ENCODE data around the gene RETNLB. TPM values are rescaled to one million over a fixed set of nuclear protein-coding genes. Genes with fewer than 3 reads are reported as not detected.

RETNLB gene
- total and polyA plus RNA-seq, 2 donors (not counting 1 experiment from before 2014, with no cell fraction given) = not detected

GRCh38 chr3:108767253-108767652, 10.0 kb upstream of the RETNLB start:
- Histone ChIP-seq H3K27ac (ENCODE audit: low read length in 2 of 2) (no peak overlapping the region), H2AFZ (ENCODE audit: insufficient read depth, low read depth, low read length, poor library complexity, severe bottlenecking) (no peak overlapping the region), H3K27me3 (replicated peaks in 1 of 4; ENCODE audit: control extremely low read depth in 1 of 4, control insufficient read depth in 3 of 4, insufficient read depth in 4 of 4, low read length in 3 of 4) (no peaks in the 10 kb centered on the region), H3K9ac (ENCODE audit: low read length) (no peak overlapping the region), H3K4me3 (ENCODE audit: control extremely low read depth in 1 of 5, extremely low read depth in 1 of 5, insufficient read depth in 1 of 5, low read depth in 2 of 5, low read length in 4 of 5) (no peak overlapping the region), H3K4me2 (replicated peaks; ENCODE audit: low read depth, low read length, poor library complexity, severe bottlenecking) (no peak overlapping the region), H3K9me3 (ENCODE audit: control extremely low read depth in 1 of 3, control insufficient read depth in 2 of 3, insufficient read depth in 1 of 3, low read length in 2 of 3) (no peaks in the 10 kb centered on the region), H3K36me3 (replicated peaks in 1 of 2; ENCODE audit: control extremely low read depth in 1 of 2, control insufficient read depth in 1 of 2, extremely low read depth in 1 of 2, insufficient read depth in 2 of 2, low read length in 1 of 2) (no peaks in the 10 kb centered on the region), H4K20me1 (ENCODE audit: control insufficient read depth, insufficient read depth, low read length, poor library complexity, severe bottlenecking) (no peaks in the 10 kb centered on the region), H3K79me2 (ENCODE audit: control insufficient read depth, insufficient read depth, low read length) (no peaks in the 10 kb centered on the region), H3K4me1 (ENCODE audit: control insufficient read depth in 2 of 2, insufficient read depth in 2 of 2, low read length in 2 of 2) (no peaks in the 10 kb centered on the region)
- no peaks in the 10 kb centered on the region for H3K4me1 Mint-ChIP-seq
- no peak for ATAC-seq (ENCODE audit: low read depth)
- no peak overlapping the region for H3K4me3 Mint-ChIP-seq
- no peaks in the 10 kb centered on the region for H3K9me3 Mint-ChIP-seq (ENCODE audit: insufficient read depth)
- peaks cover 8% of the 10 kb centered on the region for H3K27me3 Mint-ChIP-seq
- ChIA-PET CTCF (interaction anchor here (0.8 kb wide), 1 partner anchor 13 kb away, joined by 3 read pairs; no protein-coding TSS in a partner anchor), POLR2A (no interaction called here)
- WGBS (ENCODE audit: insufficient coverage) = no CpG with 5 or more reads among the region's 3 CpGs
- DNase-seq = no peak
- H3K27ac Mint-ChIP-seq = no peak overlapping the region
- no peak for TF ChIP-seq EZH2 (IDR thresholded peaks at IDR 0.05; ENCODE audit: borderline replicate concordance, insufficient read depth, low read depth, low read length, poor library complexity, severe bottlenecking)
- no peak for TF ChIP-seq CTCF (IDR thresholded peaks at IDR 0.05)
- intact Hi-C loops (cut with micrococcal nuclease) = no loop called here

GRCh38 chr3:108755686-108756085, 1.5 kb downstream of the RETNLB start:
- Histone ChIP-seq H3K27me3 (replicated peaks in 1 of 4; ENCODE audit: control extremely low read depth in 1 of 4, control insufficient read depth in 3 of 4, insufficient read depth in 4 of 4, low read length in 3 of 4) (no peaks in the 10 kb centered on the region), H4K20me1 (ENCODE audit: control insufficient read depth, insufficient read depth, low read length, poor library complexity, severe bottlenecking) (no peaks in the 10 kb centered on the region), H3K4me2 (replicated peaks; ENCODE audit: low read depth, low read length, poor library complexity, severe bottlenecking) (no peak overlapping the region), H3K4me1 (ENCODE audit: control insufficient read depth in 2 of 2, insufficient read depth in 2 of 2, low read length in 2 of 2) (no peaks in the 10 kb centered on the region), H3K9me3 (ENCODE audit: control extremely low read depth in 1 of 3, control insufficient read depth in 2 of 3, insufficient read depth in 1 of 3, low read length in 2 of 3) (peaks cover 0 to 2% (median 0%) of the 10 kb centered on the region in 3 donors), H3K9ac (ENCODE audit: low read length) (no peak overlapping the region), H3K27ac (ENCODE audit: low read length in 2 of 2) (no peak overlapping the region), H3K36me3 (replicated peaks in 1 of 2; ENCODE audit: control extremely low read depth in 1 of 2, control insufficient read depth in 1 of 2, extremely low read depth in 1 of 2, insufficient read depth in 2 of 2, low read length in 1 of 2) (no peaks in the 10 kb centered on the region), H3K79me2 (ENCODE audit: control insufficient read depth, insufficient read depth, low read length) (no peaks in the 10 kb centered on the region), H3K4me3 (ENCODE audit: control extremely low read depth in 1 of 5, extremely low read depth in 1 of 5, insufficient read depth in 1 of 5, low read depth in 2 of 5, low read length in 4 of 5) (no peak overlapping the region), H2AFZ (ENCODE audit: insufficient read depth, low read depth, low read length, poor library complexity, severe bottlenecking) (no peak overlapping the region)
- H3K27ac Mint-ChIP-seq = no peak overlapping the region
- no peak for ATAC-seq (ENCODE audit: low read depth)
- DNase-seq = no peak
- CTCF ChIA-PET = no interaction called here
- no peak for TF ChIP-seq EZH2 (IDR thresholded peaks at IDR 0.05; ENCODE audit: borderline replicate concordance, insufficient read depth, low read depth, low read length, poor library complexity, severe bottlenecking)
- TF ChIP-seq CTCF (IDR thresholded peaks at IDR 0.05) = no peak
- intact Hi-C loops (cut with micrococcal nuclease) = no loop called here
- 92% methylated on average over 3 of the region's 5 CpGs for WGBS (ENCODE audit: insufficient coverage)
- POLR2A ChIA-PET = no interaction called here
- H3K4me3 Mint-ChIP-seq = no peak overlapping the region
- H3K4me1 Mint-ChIP-seq = no peaks in the 10 kb centered on the region
- peaks cover under 1% of the 10 kb centered on the region for H3K27me3 Mint-ChIP-seq
- no peaks in the 10 kb centered on the region for H3K9me3 Mint-ChIP-seq (ENCODE audit: insufficient read depth)

All from B cell (primary cell).